DMS53 treated with DMSO at 0.1 percent for 48 hours (cell line): Measurements from ENCODE around the gene ADAM22.
"Not testable (repeated sequence)": the region's sequence is repeated elsewhere in the genome, so short reads cannot be mapped to it uniquely, and the experiment has no call there.

Source experiments
- DNase-seq: peaks from one replicate; lab custom pipeline; 2025; ENCODE audit not compliant: unreplicated experiment; lab: John Stamatoyannopoulos, UW

ADAM22 gene, protein sequence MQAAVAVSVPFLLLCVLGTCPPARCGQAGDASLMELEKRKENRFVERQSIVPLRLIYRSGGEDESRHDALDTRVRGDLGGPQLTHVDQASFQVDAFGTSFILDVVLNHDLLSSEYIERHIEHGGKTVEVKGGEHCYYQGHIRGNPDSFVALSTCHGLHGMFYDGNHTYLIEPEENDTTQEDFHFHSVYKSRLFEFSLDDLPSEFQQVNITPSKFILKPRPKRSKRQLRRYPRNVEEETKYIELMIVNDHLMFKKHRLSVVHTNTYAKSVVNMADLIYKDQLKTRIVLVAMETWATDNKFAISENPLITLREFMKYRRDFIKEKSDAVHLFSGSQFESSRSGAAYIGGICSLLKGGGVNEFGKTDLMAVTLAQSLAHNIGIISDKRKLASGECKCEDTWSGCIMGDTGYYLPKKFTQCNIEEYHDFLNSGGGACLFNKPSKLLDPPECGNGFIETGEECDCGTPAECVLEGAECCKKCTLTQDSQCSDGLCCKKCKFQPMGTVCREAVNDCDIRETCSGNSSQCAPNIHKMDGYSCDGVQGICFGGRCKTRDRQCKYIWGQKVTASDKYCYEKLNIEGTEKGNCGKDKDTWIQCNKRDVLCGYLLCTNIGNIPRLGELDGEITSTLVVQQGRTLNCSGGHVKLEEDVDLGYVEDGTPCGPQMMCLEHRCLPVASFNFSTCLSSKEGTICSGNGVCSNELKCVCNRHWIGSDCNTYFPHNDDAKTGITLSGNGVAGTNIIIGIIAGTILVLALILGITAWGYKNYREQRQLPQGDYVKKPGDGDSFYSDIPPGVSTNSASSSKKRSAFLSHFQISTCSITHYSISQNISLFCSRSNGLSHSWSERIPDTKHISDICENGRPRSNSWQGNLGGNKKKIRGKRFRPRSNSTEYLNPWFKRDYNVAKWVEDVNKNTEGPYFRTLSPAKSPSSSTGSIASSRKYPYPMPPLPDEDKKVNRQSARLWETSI

DNA sequence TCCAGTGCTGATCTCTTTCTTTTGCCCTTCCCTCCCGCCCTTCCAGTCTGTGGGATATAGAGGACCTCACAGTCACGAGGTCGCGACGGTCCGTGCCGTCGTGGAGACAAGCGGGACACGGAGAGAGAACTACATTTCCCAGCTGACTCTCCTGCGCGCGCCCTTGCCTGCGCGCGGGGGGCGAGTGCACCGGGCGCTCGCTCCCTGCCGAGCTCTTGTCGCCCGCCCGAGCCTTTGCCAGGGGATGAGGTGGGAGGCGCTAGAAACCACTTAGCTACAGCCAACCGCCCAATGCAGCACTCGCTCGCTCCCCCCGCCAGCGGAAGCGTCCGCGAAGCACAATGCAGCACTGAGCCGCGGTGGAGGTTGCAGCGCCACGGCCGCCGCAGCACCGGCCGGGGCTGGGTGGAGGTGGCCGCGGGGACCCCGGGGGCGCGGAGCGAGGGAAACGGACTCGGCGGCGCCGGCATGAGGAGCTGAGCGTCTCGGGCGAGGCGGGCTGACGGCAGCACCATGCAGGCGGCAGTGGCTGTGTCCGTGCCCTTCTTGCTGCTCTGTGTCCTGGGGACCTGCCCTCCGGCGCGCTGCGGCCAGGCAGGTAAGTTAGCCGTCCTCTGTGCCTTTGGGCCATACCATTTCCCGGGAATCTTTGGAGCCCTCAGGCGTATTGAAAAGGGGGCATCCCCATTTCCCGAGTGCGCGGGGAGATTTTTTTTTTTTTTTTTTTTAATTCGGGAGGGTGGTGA, at the start of gene ADAM22:
ADAM22 (plus strand) TSS at position 299 of the 746 bp plus-strand sequence; CDS start at position 514, 215 bp downstream.
- peak; percentile 99 for DNase-seq

DNA sequence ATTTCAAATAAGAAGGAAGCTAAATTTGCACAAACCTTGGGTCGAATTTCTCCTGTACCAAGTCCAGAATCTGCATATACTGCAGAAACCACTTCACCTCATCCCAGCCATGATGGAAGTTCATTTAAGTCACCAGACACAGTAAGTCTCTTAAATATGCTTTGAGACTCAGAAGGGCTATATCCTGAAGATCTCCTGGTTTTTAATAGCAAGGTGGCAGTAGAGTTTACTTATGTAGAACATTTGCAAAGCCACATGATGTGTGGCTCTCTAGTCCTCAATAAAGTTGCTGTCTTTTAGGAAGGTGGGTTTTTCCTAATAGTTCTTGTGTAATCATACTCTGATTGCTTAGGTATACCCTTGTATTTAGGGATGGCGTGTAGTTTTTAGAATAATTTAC, 49.0 kb upstream of the ADAM22 start:
- DNase-seq: no peak

DNA sequence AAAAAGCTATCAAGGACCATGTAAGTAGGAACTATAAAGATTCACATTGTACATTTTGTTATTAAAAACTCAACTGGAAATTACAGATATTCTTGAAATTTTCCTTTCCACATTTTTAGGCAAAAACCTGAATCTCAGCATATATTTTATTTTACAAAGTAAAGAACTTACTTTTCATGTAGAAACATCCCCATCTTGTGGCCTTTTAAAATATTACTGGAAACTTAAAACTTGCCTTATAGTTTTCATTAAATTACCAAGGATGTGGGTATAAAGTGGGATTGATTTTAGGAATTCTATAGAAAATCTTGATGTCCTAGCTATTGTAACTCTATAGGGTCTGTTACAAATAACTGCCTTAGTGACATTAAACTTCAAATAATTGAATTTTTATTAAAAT, 47.2 kb upstream of the ADAM22 start:
- peak; percentile 22 for DNase-seq

DNA sequence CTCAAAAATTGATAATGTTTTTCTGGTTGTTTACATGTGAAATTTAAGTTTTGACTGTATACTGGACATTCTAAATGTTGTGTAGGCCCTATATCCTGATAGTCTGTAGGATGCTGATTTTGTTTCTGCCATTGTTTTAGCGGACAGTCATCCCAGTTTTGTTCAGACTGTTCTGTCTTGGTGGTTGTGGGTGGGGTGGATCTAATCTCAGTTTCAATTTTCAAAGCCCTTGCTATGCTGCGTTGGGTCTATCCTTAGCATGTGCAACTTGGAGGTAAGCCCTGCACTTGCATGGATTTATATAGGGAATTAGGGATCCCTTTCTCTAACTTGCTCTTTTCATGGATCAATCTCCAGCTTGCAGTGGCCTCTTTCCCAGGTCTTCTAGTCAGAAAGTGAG, 38.7 kb upstream of the ADAM22 start:
- no peak for DNase-seq

DNA sequence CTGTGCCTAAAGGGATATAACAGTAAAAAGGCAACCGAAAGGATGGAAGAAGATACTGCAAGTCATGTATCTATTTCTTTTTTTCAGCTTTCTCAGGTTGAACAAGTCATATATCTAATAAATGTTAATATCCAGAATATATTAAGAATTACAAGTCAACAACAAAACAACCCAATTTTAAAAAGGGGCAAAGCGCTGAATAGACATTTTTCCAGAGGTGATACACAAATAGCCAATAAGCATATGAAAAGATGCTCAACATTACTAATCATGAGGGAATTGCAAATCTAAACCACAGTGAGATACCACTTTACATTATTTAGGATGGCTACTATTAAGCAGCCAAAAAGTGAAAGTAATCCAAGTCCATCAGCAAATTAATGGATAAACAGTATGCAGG, 34.8 kb upstream of the ADAM22 start:
- DNase-seq: no peak

DNA sequence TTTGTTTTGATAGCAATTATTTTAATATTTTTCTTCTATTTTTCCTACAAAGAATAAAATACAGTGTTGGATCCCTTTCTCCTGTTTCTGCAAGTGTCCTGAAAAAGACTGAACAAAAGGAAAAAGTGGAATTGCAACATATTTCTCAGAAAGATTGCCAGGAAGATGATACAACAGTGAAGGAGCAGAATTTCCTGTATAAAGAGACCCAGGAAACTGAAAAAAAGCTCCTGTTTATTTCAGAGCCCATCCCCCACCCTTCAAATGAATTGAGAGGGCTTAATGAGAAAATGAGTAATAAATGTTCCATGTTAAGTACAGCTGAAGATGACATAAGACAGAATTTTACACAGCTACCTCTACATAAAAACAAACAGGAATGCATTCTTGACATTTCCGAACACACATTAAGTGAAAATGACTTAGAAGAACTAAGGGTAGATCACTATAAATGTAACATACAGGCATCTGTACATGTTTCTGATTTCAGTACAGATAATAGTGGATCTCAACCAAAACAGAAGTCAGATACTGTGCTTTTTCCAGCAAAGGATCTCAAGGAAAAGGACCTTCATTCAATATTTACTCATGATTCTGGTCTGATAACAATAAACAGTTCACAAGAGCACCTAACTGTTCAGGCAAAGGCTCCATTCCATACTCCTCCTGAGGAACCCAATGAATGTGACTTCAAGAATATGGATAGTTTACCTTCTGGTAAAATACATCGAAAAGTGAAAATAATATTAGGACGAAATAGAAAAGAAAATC, 26.7 kb upstream of the ADAM22 start:
- peak; percentile 8 for DNase-seq

DNA sequence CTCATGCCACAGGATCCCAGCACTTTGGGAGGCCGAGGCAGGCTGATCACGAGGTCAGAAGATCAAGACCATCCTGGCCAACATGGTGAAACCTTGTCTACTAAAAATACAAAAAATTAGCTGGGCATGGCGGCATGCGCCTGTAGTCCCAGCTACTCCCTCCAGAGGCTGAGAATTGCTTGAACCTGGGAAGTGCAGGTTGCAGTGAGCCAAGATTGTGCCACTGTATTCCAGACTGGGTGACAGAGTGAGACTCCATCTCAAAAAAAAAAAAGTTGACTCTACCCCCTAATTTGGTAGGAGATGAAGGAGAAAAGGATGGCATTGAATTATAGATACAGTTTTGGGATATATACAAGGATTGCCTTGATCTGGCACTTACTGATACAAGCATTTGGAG, 25.2 kb upstream of the ADAM22 start:
- DNase-seq: not testable (repeated sequence)

DNA sequence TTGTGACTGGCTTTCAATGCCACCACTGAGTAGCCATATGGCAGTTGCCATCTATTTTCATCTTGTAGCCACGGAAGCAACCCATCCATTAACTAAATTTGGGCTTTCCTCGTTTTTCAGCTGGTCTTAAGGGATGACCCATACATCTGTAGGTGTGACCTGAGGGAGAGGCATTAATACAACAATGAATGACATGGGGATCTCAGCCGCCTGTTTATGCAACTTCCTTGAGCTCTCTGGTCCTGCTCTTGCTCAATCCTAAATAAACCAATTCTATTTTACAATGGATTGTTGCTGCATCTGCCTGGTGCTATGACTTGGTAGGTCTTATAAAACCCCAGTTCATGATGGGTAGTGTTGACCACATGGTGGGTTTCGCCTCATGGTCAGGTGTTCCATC, 21.9 kb upstream of the ADAM22 start:
- no peak for DNase-seq

DNA sequence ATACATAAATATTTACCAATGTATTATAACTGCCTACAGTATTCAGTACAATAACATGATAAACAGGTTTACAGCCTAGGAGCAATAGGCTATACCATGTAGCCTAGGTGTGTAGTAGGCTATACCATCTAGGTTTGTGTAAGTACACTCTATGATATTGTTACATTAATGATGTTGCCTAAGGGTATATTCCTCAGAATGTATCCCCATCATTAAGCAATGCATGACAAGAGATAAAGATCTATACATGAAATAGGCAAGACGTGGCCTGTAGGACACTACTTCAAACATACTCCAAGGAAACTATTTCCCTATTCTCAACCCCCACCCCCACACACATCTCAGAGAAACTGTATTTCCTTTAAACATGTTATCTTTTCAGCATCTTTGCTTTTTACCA, 15.3 kb upstream of the ADAM22 start:
- DNase-seq: no peak

DNA sequence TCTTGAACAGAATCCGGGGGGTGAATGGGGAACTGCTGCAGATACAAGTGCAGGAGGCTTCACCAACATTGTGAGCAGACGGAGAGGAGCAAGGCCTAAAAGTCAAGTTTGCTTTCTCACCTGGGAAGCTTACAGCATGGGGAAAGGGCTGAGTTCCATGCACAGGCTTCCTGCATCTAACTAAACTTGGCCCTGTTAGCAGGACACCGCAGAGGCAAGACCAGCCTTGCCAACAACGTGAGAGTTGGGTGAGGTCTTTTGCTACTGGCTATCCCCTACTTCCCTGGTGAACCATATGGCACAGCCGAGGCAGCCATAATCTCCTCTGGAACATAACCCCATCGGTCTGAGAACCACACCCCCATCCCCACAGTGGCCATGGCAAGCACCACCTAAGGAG, 14.2 kb upstream of the ADAM22 start:
- no peak for DNase-seq

DNA sequence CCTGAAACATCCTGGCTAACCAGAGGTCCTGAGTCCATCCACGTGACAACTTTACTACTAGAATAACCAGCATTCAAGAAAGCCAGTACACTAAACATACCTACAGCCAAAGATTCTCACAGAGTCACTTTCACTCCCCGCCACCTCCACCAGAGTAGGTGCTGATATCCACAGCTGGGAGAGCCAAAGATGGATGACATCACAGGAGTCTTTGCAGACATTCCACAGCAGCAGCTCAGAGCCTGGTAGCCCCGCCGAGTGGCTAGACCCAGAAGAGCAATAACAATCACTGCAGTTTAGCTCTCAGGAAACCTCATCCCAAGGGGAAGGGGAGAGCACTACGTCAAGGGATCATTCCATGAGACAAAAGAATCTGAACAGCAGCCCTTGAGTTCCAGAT, 13.5 kb upstream of the ADAM22 start:
- DNase-seq: no peak

DNA sequence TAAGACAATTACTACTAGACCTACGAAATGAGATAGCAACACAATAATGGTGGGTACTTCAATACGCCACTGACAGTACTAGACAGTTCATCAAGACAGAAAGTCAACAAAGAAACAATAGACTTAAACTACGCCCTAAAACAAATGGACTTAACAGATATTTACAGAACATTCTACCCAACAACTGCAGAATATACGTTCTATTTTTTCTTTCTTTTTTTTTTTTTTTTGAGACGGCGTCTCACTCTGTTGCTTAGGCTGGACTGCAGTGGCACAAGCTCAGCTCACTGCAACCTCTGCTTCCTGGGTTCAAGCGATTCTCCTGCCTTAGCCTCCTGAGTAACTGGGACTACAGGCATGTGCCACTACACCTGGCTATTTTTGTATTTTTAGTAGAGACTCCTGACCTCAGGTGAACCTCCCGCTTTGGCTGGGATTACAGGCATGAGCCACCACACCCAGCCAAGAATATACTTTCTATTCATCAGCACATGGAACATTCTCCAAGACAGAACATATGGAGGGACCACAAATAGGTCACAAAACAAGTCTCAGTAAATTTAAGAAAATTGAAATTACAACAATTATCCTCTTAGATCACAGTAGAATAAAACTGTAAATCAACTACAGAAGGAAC, 11.2 kb upstream of the ADAM22 start:
- peak; percentile 10 for DNase-seq

DNA sequence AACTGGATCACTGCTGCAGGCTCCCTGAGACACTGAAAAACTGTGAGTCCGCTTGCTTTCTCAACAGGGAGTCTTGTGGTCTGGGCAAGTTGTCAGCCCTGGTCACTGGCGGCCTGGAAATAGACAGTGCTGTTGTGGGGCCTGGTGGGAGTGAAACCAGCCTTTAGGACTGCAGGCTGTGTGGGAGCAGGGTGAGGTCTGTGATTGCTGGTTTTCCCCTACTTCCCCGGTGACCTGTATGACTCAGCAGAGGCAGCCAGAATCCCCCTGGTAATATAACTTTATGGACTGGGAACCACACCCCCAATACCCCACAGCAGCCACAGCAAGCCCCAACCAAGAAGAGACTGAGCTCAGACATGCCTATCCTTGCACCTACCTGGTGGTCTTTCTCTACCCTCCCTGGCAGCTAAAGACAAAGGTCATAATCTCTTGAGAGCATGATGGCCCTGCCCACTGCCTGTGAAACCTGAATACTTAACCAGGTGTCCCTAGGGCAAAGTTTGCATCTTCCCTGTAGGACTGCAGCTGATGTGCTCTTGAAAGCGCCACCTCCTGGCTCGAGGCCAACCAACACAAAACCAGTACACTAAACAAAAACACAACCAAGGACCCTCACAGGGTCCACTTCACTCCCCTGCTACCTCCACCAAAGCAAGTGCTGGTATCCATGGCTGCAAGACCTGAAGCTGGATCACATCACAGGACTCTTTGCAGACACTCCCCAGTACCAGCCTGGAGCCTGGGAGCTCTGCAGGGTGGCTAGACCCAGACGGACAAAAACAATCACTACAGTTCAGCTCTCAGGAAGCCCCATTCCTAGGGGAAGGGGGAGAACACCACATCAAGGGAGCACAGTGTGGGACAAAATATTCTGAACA, 7.2 kb upstream of the ADAM22 start:
- DNase-seq: peak; percentile 23

DNA sequence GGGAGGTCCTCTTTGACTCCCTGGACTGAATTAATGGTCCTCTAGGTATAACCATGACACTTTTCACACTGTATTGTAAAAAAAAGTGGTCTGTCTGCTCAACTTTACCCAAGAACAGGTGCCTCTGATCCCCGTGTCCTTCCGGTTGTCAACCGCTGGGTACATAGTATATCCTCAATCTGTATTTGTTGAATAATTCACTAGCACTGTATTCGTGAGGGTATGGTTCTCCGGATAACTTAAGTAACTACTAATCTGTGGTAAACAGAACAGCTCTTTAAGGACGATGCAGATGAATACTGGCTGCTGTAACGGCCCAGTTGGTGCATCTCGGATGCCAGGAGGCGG, 472 bp upstream of the ADAM22 start:
- DNase-seq: no peak

DNA sequence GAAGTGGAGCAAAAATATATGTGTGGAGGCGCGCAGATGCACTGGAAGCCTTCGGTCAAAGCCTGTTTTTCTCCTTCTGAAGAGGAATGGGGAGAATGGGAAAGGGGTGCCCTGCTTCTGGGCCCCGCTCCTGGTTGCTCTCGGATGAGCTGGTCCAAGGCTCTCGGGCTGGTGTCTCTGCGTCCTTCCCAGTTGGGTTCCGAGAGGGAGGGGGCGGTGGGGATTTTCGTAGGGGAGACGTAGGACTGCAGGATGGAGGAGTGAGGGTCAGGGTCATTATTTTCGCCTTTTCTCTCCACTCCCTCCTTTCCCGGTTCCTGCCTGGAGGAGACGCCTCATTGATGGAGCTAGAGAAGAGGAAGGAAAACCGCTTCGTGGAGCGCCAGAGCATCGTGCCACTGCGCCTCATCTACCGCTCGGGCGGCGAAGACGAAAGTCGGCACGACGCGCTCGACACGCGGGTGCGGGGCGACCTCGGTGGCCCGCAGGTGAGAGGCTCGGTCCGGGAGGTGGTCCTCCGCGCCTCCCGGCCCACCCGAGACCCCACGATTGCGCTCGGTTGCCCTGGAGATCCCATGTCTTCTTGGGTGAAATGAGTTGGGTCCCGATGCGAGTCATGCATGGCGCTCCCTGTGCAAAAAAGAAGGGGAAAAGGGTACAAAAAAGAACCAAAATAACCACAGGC, 790 bp downstream of the ADAM22 start:
- DNase-seq: peak; percentile 9

DNA sequence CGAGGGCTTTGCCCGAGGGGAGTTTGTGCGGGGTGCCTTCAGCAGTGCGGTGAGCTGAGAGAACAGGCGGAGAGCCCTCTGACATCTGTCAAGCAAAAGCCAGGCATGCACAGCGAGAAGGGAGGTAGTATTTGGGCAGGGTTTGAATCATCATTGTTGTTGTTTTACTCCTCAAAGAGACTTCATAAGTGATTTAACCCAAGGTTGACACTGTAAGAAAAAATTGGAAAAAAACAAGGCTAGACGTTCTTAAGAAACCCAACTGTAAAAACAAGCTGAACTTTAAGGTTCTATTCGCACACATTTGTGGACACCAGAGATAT, 1.3 kb downstream of the ADAM22 start:
- no peak for DNase-seq

DNA sequence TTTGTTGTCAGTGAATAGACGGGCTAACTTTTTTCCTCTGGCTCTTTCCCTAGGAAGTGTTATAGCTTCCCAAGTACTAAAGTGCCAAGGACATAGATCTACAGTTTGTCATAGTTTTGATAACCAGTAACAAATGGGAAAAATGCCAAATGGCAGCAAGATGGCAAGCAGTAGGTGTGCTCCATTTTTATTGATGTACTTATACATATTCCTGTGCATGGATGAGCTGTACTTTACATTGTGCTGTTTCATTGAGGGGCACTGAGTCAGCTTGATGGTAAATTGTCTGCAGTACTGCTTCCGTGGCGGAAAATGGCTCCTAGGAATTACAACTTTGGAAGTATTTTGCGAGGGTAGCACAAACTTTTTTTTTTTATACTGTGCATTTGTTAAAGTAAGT, 7.1 kb downstream of the ADAM22 start:
- no peak for DNase-seq

DNA sequence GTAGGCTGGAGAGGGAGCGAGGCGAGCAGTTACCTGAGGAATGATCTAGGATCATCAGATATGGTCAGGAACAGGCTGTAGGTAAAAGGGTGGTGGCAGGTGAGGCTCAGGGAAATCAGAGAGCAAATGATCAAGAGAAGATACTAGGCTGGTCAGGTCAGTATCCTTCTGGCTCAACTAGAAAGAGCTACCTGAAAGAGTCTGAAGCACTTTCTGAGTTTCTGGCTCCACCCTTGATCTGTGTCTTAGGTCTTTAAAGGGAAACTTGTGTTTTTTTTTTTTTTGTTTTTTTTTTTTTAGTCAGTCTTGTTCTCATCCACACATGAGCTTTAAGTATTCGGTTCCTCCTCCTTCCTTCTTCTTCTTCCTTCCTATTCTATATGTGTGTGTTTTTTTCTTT, 10.5 kb downstream of the ADAM22 start:
- no peak for DNase-seq

DNA sequence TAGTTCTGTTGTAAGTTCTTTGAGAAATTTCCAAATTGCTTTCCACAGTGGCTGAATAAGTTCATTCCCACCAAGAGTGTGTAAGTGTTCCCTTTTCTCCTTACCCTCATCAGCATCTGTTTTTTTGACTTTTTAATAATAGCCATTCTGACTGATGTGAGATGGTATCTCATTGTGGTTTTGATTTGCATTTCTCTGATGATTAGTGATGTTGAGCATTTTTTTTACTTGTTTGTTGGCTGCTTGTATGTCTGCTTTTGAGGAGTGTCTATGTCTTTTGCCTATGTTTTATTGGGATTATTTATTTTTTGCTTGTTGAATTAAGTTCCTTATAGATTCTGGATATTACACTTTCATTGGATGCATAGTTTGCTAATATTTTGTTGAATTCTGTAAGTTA, 11.9 kb downstream of the ADAM22 start:
- not testable (repeated sequence) for DNase-seq
